NCI-H187 treated with DMSO at 0.1 percent for 48 hours (cell line): ENCODE results near the gene FAM184A.
"Not testable (repeated sequence)": the region's sequence is repeated elsewhere in the genome, so short reads cannot be mapped to it uniquely, and the experiment has no call there.

Experiments used
- DNase-seq: peaks from one replicate; lab custom pipeline; 2025; lab: John Stamatoyannopoulos, UW

FAM184A gene, protein sequence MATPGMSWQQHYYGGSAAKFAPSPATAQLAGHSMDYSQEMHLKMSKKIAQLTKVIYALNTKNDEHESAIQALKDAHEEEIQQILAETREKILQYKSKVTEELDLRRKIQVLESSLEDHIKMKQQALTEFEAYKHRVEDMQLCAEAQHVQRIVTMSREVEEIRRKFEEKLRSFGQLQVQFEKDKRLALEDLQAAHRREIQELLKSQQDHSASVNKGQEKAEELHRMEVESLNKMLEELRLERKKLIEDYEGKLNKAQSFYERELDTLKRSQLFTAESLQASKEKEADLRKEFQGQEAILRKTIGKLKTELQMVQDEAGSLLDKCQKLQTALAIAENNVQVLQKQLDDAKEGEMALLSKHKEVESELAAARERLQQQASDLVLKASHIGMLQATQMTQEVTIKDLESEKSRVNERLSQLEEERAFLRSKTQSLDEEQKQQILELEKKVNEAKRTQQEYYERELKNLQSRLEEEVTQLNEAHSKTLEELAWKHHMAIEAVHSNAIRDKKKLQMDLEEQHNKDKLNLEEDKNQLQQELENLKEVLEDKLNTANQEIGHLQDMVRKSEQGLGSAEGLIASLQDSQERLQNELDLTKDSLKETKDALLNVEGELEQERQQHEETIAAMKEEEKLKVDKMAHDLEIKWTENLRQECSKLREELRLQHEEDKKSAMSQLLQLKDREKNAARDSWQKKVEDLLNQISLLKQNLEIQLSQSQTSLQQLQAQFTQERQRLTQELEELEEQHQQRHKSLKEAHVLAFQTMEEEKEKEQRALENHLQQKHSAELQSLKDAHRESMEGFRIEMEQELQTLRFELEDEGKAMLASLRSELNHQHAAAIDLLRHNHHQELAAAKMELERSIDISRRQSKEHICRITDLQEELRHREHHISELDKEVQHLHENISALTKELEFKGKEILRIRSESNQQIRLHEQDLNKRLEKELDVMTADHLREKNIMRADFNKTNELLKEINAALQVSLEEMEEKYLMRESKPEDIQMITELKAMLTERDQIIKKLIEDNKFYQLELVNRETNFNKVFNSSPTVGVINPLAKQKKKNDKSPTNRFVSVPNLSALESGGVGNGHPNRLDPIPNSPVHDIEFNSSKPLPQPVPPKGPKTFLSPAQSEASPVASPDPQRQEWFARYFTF

DNA sequence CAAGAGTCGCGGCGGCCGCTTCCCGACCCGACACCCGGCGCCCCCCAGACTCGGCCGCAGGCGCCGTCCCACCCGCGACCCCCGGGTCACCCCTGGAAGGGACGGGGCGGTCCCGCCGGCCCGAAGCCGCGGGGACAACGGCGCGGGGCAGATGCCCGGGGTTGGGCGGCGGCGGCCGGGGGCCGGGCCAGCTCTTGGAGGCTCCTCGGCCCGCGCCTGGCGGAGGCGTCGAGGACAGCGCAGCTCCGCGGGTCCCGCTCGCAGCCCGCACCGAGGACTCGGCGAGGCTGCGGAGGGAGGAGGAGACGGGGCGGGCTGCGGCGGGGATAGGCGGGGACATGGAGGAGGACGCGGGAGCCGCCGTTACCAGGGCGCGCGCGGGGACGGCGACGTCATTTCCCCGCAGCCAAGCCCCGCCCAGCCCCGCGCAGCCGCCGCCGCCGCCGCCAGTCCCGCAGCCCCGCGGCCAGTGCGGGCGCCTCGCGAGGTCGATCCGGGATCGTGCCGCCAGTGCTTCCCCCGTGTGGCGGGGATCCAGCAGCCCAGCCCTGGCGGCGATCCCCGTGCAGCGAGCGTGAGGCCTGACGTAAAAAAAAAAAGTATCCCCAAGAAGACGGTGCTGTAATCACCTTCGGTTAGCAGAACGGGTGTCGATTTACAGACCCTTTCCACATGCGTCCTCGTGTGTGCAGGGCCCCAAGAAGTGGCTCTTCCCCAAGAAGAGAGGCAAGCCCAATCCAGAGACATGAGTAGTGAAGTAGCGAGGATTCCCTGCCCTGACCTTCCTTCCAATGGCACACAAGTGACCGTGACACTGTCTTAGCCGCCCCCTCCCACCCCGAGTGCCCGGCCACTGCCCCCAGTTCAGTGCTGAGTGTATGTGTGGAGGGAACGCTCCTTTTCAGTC lies at the start of gene FAM184A:
FAM184A (minus strand) TSS at position 289 of the 907 bp plus-strand sequence. CDS start 365 bp downstream, outside the sequence.
- DNase-seq, result peak; percentile 16

DNA sequence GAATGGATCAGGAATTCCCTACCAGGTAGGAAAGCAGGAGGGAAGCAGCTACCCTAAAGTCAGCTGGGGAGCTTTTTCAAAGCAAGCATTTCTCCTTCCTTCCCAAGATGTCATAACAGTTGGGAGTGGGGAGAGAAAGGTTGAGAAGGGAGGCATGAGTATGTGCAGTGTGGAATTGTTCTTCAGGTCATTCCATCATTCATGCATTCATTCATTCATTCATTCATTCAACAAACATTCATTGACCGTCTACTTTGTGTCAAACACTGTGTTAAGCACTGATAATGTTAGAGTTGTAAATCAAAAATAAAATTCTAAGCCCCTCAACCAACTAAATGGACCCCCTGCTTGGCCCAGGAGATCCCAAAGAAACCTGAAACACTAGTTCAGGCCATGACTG lies 49.2 kb upstream of the FAM184A start:
- DNase-seq, result no peak

DNA sequence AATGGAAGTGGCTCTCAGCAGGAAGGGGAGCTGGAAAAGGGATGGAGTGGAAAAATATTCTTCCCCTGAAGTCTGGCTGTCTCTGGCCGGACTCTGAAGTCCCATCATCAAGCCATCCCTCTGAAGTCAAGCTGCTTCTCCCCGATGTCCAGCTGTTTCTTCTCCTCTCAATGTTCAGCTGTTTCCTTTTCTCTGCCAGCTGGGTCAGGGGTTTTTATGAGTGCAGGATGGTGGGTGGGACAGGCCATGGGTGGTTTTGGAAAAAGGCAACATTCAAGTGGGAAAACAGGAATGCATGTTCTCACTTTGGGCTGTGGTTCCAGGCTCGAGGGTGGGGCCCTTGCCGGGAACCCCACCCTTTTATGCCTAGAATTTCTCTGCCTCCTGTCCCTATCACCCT lies 48.4 kb upstream of the FAM184A start:
- no peak for DNase-seq

DNA sequence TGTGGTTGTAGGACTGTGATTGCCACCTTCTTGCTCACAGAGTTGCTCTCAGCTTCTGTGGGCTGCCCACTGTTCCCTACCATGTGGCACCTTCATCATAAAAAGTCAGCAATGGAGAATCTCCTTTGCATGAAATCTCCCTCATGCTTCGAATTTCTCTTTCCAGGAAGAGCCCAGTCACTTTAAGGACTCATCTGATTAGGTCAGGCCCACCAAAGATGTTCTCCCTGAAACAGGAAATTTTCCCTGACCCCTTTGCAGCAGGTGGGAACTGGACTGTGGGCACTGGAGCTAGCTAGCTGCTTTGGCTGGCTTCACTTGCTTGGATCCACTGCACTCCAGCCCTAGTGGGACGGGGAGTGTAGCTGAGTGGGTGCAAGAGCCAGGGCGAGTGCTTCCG lies 47.7 kb upstream of the FAM184A start:
- DNase-seq, result no peak

DNA sequence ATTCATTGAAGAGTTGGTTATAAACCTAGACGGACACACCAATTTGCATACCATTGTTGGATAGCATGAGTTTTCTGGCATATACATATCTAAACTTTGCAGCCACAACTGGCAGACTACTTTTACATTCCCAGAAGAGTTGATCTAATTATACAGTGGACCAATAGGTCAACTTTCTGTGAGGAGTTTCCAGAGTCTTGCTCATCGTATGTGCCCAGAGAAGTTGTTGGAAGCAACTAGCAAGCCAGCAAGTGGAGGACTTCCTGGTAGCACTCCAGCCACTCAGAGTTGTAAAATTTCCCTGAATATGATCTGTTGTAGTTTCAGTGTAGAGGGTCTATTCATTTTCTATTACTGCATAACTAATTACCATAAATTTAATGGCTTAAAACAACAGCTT lies 47.1 kb upstream of the FAM184A start:
- no peak for DNase-seq

DNA sequence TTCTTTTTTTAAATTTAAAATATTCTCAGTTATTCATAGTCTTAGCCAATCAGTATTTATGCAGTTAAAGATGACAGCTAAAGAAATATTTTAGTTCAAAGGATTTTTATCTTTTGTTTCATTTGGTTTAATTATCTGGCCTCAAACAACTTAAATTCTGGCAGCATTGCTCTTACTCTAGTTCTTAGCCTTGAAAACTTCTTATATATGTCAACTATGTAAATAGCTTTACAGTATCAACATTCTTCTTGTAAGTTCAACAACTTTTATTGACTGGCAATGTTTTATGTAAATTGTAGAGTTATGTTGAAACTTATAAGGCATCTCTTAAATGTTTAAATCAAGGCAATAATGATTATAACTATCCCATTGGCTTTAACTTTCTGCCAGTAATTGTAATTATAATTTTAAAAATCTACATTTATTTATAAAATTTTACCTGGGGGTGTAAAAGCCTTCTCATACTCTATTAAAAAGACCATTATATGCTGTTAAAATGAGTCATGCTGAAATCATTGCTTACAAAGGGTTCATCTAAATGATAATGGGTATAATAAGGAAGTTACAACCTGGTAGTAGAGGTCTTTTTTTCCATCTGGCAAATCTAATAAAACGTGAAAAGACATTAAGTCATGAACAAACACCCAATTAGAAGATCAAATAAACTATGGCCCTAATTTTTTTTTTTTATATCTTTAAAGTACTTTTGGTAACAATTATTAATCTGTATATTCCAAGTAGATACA lies 45.8 kb upstream of the FAM184A start:
- DNase-seq, result no peak

DNA sequence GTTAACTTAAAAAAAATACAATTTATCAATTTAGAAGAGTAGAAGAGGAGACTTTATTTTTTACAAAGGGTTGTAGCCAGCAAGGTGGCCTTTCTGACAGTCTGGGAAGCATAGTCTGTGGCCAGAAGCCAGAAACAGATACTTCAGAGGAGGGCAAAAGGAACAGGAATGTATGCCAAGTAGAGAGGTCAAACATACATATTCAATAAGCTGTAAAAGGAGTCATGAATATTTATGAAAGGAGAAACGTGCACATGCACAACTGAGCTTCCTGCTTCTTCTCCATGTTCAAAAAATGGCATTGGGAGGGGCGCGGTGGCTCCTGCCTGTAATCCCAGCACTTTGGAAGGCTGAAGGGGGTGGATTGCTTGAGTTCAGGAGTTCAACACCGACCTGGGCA lies 43.9 kb upstream of the FAM184A start:
- DNase-seq, result no peak

DNA sequence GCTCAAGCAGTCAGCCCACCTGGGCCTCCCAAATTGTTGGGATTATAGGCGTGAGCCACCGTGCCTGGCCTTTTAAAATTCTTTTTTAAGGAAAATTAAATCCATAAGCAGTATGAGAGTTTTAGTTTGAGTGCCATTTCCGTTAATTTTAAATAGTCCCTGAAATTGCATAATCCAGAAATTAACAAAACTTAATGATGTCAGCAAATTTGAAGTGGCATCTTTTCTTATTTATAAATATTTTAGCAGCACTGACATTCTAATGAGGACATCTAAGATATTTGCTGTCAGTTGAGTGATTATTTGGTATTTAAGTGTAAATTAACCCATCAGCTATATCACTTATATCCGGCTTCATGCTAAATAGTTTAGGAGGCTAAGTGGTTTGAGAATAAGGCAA lies 42.9 kb upstream of the FAM184A start:
- no peak for DNase-seq

DNA sequence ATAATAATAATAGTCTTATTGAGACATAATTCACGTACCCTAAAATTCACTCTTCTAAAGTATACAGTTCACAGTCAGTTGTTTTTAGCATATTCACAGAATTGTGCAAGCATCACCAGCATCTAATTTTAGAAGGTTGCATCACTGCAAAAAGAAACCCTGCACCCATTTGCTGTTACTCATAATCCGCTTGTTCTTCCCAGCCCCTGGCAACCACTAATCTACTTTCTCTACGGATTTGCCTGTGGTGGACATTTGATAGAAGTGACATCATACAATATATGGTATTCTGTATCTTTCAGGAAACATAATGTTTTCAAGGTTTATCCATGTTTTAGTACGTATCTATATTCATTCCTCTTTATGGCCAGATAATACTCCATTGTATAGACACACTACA lies 41.5 kb upstream of the FAM184A start:
- no peak for DNase-seq

DNA sequence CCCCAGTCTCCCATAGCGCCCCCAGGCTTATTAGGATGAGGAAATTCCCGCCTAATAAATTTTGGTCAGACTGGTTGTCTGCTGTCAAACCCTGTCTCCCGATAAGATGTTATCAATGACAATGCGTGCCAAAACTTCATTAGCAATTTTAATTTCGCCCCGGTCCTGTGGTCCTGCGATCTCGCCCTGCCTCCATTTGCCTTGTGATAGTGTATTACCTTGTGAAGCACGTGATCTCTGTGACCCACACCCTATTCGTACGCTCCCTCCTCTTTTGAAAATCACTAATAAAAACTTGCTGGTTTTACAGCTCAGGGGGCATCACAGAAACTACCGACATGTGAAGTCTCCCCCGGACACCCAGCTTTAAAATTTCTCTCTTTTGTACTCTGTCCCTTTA lies 40.6 kb upstream of the FAM184A start:
- not testable (repeated sequence) for DNase-seq

DNA sequence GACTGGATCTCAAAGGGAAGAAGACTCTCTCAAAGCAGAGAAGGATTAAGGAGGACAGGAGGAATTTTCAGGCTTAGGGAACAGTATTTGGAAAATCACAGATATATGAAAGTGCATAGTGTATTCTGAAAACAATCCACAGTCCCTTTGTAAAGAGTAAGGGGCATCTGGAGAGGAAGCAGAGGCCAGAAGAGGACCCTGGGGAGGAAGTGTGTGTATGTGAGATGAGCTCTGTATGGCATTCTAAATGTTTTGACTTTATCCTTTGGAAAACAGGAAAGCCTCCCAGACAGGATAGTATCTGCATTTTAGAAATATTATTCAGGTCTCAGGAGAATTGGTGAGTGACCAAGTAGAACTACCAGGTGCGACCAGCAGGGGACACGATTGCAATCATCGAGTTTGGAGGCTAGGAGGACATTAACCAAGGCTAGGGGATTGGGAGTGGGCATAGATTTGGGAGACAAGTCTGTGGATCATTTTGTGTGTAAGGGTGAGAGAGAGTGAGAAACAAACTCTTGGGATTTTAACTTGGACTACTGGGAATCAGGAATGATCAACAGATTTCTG lies 38.3 kb upstream of the FAM184A start:
- DNase-seq, result no peak

DNA sequence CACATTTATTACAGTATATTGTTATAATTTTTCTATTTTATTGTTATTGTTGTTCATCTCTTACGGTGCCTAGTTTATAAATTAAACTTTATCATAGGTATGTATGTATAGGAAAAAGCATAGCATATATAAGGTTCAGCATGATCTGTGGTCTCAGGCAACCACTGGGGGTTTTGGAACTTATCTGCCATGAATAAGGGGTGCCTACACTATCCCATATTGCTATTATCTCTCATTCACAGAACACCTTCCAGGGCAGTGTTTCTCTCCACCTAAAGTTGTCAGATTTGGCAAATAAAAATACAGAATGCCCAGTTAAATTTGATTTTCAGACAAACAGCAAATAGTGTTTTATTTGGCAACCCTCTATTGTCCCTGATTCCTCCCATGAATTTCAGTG lies 35.5 kb upstream of the FAM184A start:
- DNase-seq, result no peak

DNA sequence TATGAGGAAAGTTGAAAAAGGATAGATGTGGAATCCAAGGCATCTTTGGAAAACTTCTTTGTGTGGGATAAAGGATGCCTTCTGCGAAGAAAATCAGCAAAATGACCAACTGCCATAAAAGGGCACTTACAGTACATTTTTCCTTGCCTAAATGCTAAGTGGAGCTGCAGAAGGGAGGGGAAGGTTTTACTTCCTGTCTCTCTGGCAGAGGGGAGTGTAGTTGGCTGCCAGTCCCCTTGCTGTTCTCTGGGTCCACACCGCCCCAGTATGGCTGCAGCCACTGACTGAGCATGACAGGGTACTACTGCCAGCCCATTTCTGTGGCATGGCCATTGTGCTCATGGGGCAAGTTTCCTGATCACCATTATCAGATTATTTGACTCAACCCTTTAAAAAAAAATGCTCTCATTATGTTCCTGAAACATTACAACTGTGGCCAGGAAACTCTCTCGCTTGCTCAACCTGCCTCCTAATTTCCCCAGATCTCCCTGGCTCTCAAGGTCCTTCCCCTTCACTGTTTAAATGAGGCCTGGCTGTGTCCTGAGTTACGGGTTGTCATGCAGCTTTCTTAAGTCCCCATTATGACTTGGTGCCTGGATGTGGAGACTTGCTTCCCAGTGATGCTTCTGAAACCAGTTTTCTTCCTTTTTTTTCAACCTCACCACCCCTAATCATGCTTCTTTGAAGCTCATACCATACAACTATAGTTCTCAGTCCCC lies 34.5 kb upstream of the FAM184A start:
- DNase-seq, result no peak

DNA sequence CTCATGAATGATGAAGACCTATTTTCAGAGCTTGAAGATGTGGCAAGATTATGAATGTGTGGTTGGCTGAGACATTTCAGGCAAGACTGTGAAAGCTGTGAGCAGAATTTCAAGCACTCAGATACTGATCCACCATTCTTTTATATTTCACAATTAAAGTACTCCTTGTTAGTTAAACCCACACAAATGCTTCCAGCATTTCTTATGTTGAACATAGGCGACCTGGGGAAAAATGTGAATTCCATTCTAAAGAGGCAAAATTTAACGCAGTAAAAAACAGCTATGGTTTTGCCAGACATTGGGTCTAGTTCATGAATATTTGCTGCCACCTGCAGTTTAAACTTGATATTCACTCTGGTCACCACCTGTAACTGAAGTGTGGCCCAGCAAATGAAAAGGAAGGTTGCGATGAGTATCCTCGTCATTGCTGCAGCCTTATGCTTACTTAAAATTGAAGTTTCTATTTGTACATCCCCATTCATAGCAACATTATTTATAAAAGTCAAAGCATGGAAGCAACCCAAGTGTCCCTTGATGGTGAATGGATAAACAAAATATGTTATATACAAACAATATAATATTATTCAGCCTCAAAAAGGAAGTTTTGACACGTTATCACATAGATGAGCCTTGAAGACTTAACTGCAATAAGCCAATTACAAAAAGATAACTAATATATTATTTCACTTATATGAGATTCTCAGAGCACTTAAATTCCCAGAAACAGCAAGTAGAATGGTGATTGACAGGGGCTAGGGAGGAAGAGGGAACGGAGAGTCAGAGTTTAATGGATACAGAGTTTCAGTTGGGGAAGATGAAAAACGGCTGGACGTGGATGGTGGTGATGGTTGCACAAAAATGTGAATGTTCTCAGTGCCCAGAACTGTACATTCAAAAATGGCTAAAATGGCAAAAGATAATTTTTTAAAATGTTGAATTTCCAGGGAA lies 32.4 kb upstream of the FAM184A start:
- DNase-seq, result peak; percentile 16

DNA sequence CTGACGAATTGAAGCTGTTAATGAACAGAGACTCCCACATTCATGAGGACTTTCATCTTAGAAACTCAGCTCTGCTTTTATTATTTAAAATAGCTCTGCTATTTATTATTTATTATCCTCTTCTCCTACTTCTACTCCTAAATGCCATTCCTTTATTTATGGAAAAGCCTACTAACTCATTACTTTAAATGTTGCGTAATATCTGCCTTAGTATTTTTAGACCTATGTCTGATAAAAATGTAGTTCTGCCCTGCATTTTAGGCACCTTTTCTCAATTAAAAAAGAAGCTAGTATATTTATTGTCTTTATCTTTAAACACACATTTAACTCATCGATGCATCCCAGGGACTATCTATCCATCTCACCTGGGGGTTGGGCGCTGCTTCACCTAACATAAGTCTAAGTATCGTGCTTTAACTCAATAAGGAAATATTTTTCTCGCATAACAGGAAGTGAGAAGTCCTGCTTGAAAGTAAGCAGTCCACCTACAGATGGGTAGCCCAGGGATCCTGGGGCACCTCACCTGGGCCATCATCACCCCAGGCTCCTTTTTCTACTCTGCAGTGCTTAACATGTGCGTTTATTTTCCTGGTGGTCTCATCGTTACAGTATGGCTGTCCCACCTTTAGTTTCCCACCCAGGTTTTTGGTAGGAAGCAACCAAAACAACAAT lies 31.3 kb upstream of the FAM184A start:
- no peak for DNase-seq

DNA sequence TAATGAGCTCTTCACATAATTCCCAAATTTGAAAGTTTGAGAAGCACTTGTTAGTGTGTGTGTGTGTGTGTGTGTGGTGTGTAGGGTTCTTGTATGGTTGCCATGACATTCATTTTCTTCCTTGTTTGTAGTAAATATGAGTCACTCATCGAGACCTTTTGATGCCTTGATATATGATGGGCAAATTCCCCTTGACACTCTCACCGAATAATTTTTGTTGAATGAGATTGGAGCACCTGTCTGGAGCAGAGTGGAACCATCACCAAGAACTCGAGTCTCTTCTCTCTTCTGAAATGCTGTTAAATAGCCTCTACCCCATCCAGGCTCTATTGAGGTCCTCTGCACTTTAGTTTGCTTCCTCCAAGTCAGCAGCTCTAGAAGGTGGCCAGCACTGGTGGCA lies 29.6 kb upstream of the FAM184A start:
- no peak for DNase-seq

DNA sequence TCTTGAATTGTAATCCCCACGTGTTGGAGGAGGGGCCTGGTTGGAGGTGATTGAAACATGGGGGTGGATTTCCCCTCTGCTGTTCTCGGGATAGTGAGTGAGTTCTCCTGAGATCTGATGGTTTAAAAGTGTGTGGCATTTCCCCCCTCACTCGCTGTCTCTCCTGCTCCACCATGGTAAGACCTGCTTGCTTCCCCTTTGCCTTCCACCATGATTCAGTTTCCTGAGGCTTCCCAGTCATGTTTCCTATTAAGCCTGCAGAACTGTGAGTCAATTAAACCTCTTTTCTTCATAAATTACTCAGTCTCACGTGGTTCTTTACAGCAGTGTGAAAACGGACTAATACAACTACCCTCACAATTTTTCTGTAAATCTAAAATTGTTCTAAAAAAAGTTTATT lies 26.8 kb upstream of the FAM184A start:
- DNase-seq, result no peak

DNA sequence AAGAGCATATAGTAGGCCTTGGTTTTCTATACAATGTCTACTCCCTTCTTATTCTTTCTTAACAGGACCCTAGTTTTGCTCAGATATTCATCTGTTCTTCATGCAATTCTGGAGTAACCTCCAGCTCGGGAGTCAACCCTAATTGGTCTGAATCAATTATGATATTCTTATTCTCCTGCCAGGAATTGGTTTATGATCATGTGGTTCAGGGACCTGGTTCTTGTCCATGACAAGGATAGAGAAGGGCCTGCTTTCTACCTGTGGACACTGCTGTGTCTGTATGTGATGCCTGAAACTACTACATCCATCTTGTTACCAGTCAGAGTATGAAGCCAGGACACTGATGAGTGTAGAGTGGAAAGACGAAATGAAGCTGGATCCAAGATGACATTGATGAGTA lies 24.4 kb upstream of the FAM184A start:
- no peak for DNase-seq
